ENCODE data around the gene SYTL2. TPM values are rescaled to one million over a fixed set of nuclear protein-coding genes. Genes with fewer than 3 reads are reported as not detected.

Gene SYTL2
- total RNA-seq, 5 donors from 2014 or later (not counting 1 experiment from before 2014, with no cell fraction given): 19.8 to 85.4 (median 31.3) TPM

DNA sequence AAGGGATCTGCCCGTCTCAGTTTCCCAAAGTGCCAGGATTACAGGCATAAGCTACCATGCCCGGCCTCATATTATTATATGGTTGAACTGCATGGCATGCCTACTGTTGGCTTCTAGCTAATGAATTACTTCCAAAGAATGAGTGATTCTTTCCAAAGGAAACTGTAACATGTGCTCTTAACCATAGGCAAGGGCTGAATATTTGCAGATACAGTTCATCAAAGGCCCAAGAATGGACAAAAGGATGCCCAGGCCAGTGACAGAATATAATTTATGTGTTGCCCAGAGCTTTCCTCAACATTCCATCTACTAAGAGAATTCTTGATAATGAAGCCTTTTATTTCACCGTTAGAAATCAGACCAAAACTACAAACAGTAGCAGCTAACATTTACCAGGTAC is 98.0 kb downstream of the SYTL2 start:
- ATAC-seq (replicated peaks in 1 of 4) (no peak), DNase-seq (no peak)
- POLR2A ChIA-PET: interaction anchor here (0.5 to 0.7 kb wide), 2 partner anchors 12 to 32 kb away, joined by 3 to 7 read pairs; no protein-coding TSS in a partner anchor
- CTCF ChIA-PET: interaction anchor here (0.6 to 0.9 kb wide), 2 partner anchors 24 to 112 kb away, joined by 5 to 7 read pairs; no protein-coding TSS in a partner anchor
- no peaks in the 10 kb centered on the region for H3K27me3 ChIP-seq (replicated peaks in 1 of 2; ENCODE audit: control insufficient read depth in 2 of 2, extremely low read depth in 1 of 2, insufficient read depth in 2 of 2, low read length in 1 of 2)
- H3K36me3 Mint-ChIP-seq: peaks cover 15% of the 10 kb centered on the region
- H3K4me1 ChIP-seq (ENCODE audit: control insufficient read depth in 1 of 2, extremely low read depth in 1 of 2, insufficient read depth in 2 of 2, low read length in 2 of 2): no peaks in the 10 kb centered on the region
- no peak overlapping the region for H3K4me3 ChIP-seq (ENCODE audit: control insufficient read depth in 1 of 2, extremely low read depth in 1 of 2, low read length in 1 of 2)
- no peak overlapping the region for H3K4me3 Mint-ChIP-seq
- no peaks in the 10 kb centered on the region for H3K9me3 Mint-ChIP-seq
- H3K27ac Mint-ChIP-seq: no peak overlapping the region
- H3K36me3 ChIP-seq (ENCODE audit: control insufficient read depth in 2 of 2, extremely low read depth in 1 of 2, insufficient read depth in 1 of 2, low read length in 1 of 2): no peaks in the 10 kb centered on the region
- WGBS (ENCODE audit: insufficient coverage): 95% methylated on average over 2 of the region's 3 CpGs
- no peak overlapping the region for H3K27ac ChIP-seq (ENCODE audit: low read length)
- no peaks in the 10 kb centered on the region for H3K9me3 ChIP-seq
- H3K27me3 Mint-ChIP-seq: no peaks in the 10 kb centered on the region
- H3K4me1 Mint-ChIP-seq: peaks cover 0 to 7% (median 3%) of the 10 kb centered on the region in 3 donors

DNA sequence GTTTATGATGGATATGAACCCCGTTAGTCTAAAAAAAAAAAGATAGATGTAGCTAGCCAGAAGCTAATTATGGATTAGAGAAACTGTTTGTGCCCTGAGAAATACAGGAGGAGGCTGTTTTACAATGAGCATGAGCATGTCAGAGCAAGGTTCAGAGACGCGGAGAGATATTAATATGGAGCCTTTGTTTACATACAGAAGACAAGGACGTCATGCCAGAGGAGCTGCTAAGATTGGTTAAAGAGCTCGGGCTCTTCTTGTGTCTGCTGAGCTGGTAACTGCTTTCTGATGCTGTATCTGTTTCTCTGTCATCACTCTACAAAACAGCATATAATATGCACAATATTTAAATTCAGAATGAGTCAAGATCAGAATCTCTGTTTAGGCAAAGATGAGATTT is 100.0 kb downstream of the SYTL2 start:
- DNase-seq (no peak), ATAC-seq (replicated peaks in 1 of 4) (no peak)
- Histone ChIP-seq H3K27me3 (replicated peaks in 1 of 2; ENCODE audit: control insufficient read depth in 2 of 2, extremely low read depth in 1 of 2, insufficient read depth in 2 of 2, low read length in 1 of 2) (no peaks in the 10 kb centered on the region), H3K4me1 (ENCODE audit: control insufficient read depth in 1 of 2, extremely low read depth in 1 of 2, insufficient read depth in 2 of 2, low read length in 2 of 2) (no peaks in the 10 kb centered on the region), H3K9me3 (no peaks in the 10 kb centered on the region), H3K27ac (ENCODE audit: low read length) (no peak overlapping the region), H3K36me3 (ENCODE audit: control insufficient read depth in 2 of 2, extremely low read depth in 1 of 2, insufficient read depth in 1 of 2, low read length in 1 of 2) (no peaks in the 10 kb centered on the region), H3K4me3 (ENCODE audit: control insufficient read depth in 1 of 2, extremely low read depth in 1 of 2, low read length in 1 of 2) (no peak overlapping the region)
- no CpG with 5 or more reads among the region's 5 CpGs for WGBS (ENCODE audit: insufficient coverage)
- CTCF ChIA-PET: no interaction called here
- Mint-ChIP-seq H3K27me3 (no peaks in the 10 kb centered on the region), H3K4me1 (peaks cover 0 to 7% (median 2%) of the 10 kb centered on the region in 3 donors), H3K9me3 (no peaks in the 10 kb centered on the region), H3K36me3 (peaks cover 27% of the 10 kb centered on the region), H3K4me3 (no peak overlapping the region), H3K27ac (no peak overlapping the region)
- POLR2A ChIA-PET: no interaction called here

DNA sequence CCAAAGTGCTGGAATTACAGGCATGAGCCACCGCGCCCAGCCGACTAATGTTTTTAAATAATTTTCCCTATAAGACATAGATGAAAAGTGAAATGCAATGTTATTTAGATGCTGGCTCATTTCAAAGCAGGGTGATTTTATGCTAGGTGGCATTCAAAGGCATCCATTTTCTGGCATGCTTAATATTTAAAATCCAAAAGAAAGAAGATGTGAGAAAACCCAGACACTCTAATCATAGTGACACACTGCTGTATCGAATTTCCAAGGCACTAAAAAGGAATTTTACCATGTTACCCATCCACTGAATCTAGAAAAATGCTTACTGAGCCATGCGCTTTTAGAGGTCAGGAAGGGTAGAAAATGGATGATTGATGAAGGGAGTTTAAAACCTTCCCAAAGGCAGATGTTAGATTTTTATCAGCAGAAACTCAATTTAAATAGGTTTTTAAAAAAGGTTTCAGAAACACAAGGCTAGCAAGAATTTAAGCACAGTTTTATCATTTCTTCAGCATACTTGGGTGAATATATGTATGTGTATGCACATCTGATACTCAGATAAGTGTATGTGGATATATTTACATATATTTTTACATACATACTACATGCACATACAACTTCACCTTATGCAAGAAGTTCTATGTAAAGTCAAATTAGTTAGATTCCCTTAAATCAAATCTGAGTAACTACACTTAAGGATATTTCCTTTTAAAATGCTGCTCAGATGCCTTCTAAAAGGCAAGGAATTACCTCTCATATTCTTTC is 100.8 kb downstream of the SYTL2 start:
- no peak overlapping the region for H3K4me3 ChIP-seq (ENCODE audit: control insufficient read depth in 1 of 2, extremely low read depth in 1 of 2, low read length in 1 of 2)
- Mint-ChIP-seq H3K9me3 (no peaks in the 10 kb centered on the region), H3K4me3 (no peak overlapping the region), H3K36me3 (peaks cover 30% of the 10 kb centered on the region), H3K4me1 (peaks cover 0 to 7% (median 2%) of the 10 kb centered on the region in 3 donors), H3K27ac (no peak overlapping the region), H3K27me3 (no peaks in the 10 kb centered on the region)
- ChIA-PET CTCF (no interaction called here), POLR2A (no interaction called here)
- DNase-seq (no peak), ATAC-seq (replicated peaks in 1 of 4) (no peak)
- H3K27ac ChIP-seq (ENCODE audit: low read length): no peak overlapping the region
- no CpG with 5 or more reads among the region's 5 CpGs for WGBS (ENCODE audit: insufficient coverage)
- no peaks in the 10 kb centered on the region for H3K27me3 ChIP-seq (replicated peaks in 1 of 2; ENCODE audit: control insufficient read depth in 2 of 2, extremely low read depth in 1 of 2, insufficient read depth in 2 of 2, low read length in 1 of 2)
- no peaks in the 10 kb centered on the region for H3K4me1 ChIP-seq (ENCODE audit: control insufficient read depth in 1 of 2, extremely low read depth in 1 of 2, insufficient read depth in 2 of 2, low read length in 2 of 2)
- no peaks in the 10 kb centered on the region for H3K9me3 ChIP-seq
- H3K36me3 ChIP-seq (ENCODE audit: control insufficient read depth in 2 of 2, extremely low read depth in 1 of 2, insufficient read depth in 1 of 2, low read length in 1 of 2): no peaks in the 10 kb centered on the region

DNA sequence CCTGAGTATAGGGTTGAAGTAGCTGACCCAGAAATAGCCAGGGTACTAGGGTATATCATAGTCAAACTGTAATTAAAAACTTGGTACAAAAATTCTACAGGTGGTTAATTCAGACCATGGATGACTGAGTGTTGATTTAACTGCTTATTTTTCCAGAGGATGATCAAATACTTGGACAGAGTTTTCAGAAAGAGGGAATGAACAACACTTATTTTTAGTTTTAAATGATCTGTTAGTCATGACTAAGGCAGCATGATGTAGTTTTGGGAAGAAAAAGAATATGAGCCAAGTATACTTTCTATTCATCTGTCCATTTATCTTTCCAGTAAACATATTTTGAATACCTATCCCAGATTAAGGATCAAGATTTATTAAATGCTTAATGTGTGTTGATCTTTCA is 105.1 kb downstream of the SYTL2 start:
- Mint-ChIP-seq H3K4me1 (peaks cover 4 to 8% (median 5%) of the 10 kb centered on the region in 3 donors), H3K27ac (no peak overlapping the region), H3K4me3 (no peak overlapping the region), H3K9me3 (no peaks in the 10 kb centered on the region), H3K36me3 (peaks cover 30% of the 10 kb centered on the region), H3K27me3 (no peaks in the 10 kb centered on the region)
- Histone ChIP-seq H3K27ac (ENCODE audit: low read length) (no peak overlapping the region), H3K4me1 (ENCODE audit: control insufficient read depth in 1 of 2, extremely low read depth in 1 of 2, insufficient read depth in 2 of 2, low read length in 2 of 2) (peaks cover 0 to under 1% of the 10 kb centered on the region in 2 experiments), H3K27me3 (replicated peaks in 1 of 2; ENCODE audit: control insufficient read depth in 2 of 2, extremely low read depth in 1 of 2, insufficient read depth in 2 of 2, low read length in 1 of 2) (no peaks in the 10 kb centered on the region), H3K36me3 (ENCODE audit: control insufficient read depth in 2 of 2, extremely low read depth in 1 of 2, insufficient read depth in 1 of 2, low read length in 1 of 2) (no peaks in the 10 kb centered on the region), H3K9me3 (no peaks in the 10 kb centered on the region), H3K4me3 (ENCODE audit: control insufficient read depth in 1 of 2, extremely low read depth in 1 of 2, low read length in 1 of 2) (no peak overlapping the region)
- CTCF ChIA-PET: no interaction called here
- POLR2A ChIA-PET: no interaction called here
- ATAC-seq (replicated peaks in 1 of 4): no peak
- no peak for DNase-seq

DNA sequence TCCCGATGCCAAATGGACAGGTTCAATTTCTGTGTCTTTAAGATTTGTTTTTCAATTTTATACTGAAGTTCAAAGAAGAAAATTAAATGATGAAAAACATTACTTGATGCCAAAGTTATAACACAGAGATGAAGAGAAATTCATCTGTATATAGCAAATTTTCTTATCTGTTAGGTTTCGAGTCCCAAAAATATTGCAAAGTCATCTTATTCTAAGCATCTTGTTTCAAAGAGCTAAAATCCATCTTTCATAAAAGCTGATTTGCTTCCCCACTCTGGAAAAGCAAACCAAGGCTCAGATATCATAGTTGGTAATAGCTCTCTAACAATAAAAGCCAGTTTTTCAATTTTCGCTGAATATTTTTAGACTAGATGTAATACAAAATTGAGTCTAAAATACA is 106.0 kb downstream of the SYTL2 start:
- Mint-ChIP-seq H3K4me1 (peaks cover 13 to 16% (median 13%) of the 10 kb centered on the region in 3 donors), H3K27me3 (no peaks in the 10 kb centered on the region), H3K36me3 (peaks cover 30% of the 10 kb centered on the region), H3K27ac (no peak overlapping the region), H3K4me3 (no peak overlapping the region), H3K9me3 (no peaks in the 10 kb centered on the region)
- H3K9me3 ChIP-seq: no peaks in the 10 kb centered on the region
- POLR2A ChIA-PET: no interaction called here
- H3K36me3 ChIP-seq (ENCODE audit: control insufficient read depth in 2 of 2, extremely low read depth in 1 of 2, insufficient read depth in 1 of 2, low read length in 1 of 2): no peaks in the 10 kb centered on the region
- CTCF ChIA-PET: no interaction called here
- no peak overlapping the region for H3K4me3 ChIP-seq (ENCODE audit: control insufficient read depth in 1 of 2, extremely low read depth in 1 of 2, low read length in 1 of 2)
- no peak overlapping the region for H3K27ac ChIP-seq (ENCODE audit: low read length)
- DNase-seq (no peak), ATAC-seq (replicated peaks in 1 of 4) (no peak)
- WGBS (ENCODE audit: insufficient coverage): no CpG with 5 or more reads among the region's 3 CpGs
- H3K27me3 ChIP-seq (replicated peaks in 1 of 2; ENCODE audit: control insufficient read depth in 2 of 2, extremely low read depth in 1 of 2, insufficient read depth in 2 of 2, low read length in 1 of 2): no peaks in the 10 kb centered on the region
- H3K4me1 ChIP-seq (ENCODE audit: control insufficient read depth in 1 of 2, extremely low read depth in 1 of 2, insufficient read depth in 2 of 2, low read length in 2 of 2): peaks cover 0 to 9% of the 10 kb centered on the region in 2 experiments

DNA sequence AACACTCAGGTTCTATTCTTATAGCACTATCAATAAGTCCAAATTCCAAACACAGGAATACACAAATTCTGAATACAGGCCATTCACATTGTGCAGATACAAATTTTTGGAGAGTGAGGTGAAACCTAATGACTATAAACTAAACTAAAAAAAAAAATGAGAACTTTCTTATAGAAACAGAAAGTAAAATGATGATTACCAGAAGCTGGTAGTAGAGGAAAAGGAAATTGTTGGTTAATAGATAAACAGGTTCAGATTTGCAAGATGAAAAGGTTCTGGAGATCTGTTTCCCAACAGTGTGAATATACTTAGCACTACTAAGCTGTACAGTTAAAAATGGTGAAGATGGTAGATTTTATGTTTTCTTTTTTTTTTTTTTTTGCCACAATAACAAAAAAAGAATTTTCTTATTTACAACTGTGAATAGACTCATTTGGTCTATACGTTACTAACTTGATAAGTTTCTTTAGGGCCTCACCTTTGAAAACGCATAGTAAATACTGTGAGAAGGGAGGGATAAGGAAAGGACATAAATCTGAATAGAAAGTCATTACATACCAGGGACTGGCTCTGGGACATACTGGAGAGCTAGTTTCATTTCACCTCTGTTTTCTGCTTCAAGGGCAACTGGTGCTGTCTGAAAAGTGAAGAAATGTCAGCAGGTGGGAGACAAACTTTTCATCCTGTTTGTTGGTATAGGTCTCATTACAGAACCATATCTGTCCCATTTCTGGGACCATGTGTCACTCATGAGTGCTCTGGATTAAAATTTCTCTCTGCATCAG is 110.8 kb downstream of the SYTL2 start:
- Histone ChIP-seq H3K27ac (ENCODE audit: low read length) (peak overlapping the region; percentile 56), H3K36me3 (ENCODE audit: control insufficient read depth in 2 of 2, extremely low read depth in 1 of 2, insufficient read depth in 1 of 2, low read length in 1 of 2) (no peaks in the 10 kb centered on the region), H3K9me3 (no peaks in the 10 kb centered on the region), H3K27me3 (replicated peaks in 1 of 2; ENCODE audit: control insufficient read depth in 2 of 2, extremely low read depth in 1 of 2, insufficient read depth in 2 of 2, low read length in 1 of 2) (no peaks in the 10 kb centered on the region), H3K4me1 (ENCODE audit: control insufficient read depth in 1 of 2, extremely low read depth in 1 of 2, insufficient read depth in 2 of 2, low read length in 2 of 2) (peaks cover 4 to 10% of the 10 kb centered on the region in 2 experiments), H3K4me3 (ENCODE audit: control insufficient read depth in 1 of 2, extremely low read depth in 1 of 2, low read length in 1 of 2) (no peak overlapping the region)
- DNase-seq (peak in 1 of 35 experiments; percentile 32), ATAC-seq (replicated peaks in 1 of 4) (peak in 3 of 4 experiments; percentile 41 to 84 (median 48))
- Mint-ChIP-seq H3K4me1 (peaks cover 22 to 33% (median 33%) of the 10 kb centered on the region in 3 donors), H3K4me3 (peak overlapping the region; percentile 35 to 52 (median 48)), H3K27me3 (no peaks in the 10 kb centered on the region), H3K27ac (peak overlapping the region; percentile 50 to 82), H3K36me3 (peaks cover 28% of the 10 kb centered on the region), H3K9me3 (no peaks in the 10 kb centered on the region)
- ChIA-PET POLR2A (interaction anchor here in 1 of 2 donors (0.6 to 1.0 kb wide), 4 partner anchors 12 to 1340 kb away, joined by 3 to 10 read pairs (median 4); no protein-coding TSS in a partner anchor), CTCF (interaction anchor here (0.6 to 1.3 kb wide), 7 partner anchors 37 to 369 kb away, joined by 3 to 8 read pairs (median 5); partner anchors contain the start of genes CCDC83 (in 1 of the 2) and PICALM (in 1 of the 2))
- WGBS (ENCODE audit: insufficient coverage): no CpG with 5 or more reads among the region's 2 CpGs

All from T-cell (primary cell).